HG03457 (cell line): ENCODE data around the gene ACACA.
"Not testable (repeated sequence)": the region's sequence is repeated elsewhere in the genome, so short reads cannot be mapped to it uniquely, and the experiment has no call there.

Experiments used
- ATAC-seq: cut with Tn5 transposase; IDR thresholded peaks from one replicate; pipeline ENCODE4 v1.9.1; 2021; ENCODE audit warnings: moderate number of reproducible peaks; ENCODE audit not compliant: unreplicated experiment

The ACACA gene

GRCh38 chr17:37406635-37407461, at the start of gene ACACA, which contains the start of gene TADA2A:
TSS of gene ACACA (minus strand) at chr17:37406836. CDS start at chr17:37406299, 537 bp downstream.
TSS of gene TADA2A (plus strand) at chr17:37406886. CDS start at chr17:37411366, 4,480 bp downstream.
- ATAC-seq: peak; percentile 73

DNA sequence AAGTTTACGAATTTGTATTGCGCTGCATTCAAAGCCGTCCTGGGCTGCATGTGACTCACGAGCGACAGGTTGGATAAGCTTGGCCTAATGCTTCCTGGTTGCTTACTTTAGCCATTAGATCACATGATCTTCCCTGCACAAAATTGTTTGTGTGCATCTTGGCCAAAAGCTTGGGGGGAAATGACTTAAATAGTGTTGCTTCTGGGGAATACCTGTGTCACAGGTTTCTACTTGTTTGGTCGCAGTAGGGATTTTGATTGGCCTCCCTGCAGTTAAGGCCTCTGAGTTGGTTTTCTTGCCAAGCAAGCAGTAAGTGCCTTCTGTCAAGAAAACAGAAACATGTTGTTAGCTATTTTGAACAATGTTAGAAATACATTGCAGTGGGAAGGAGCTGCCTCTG, 43.5 kb upstream of the ACACA start:
- ATAC-seq: no peak

DNA sequence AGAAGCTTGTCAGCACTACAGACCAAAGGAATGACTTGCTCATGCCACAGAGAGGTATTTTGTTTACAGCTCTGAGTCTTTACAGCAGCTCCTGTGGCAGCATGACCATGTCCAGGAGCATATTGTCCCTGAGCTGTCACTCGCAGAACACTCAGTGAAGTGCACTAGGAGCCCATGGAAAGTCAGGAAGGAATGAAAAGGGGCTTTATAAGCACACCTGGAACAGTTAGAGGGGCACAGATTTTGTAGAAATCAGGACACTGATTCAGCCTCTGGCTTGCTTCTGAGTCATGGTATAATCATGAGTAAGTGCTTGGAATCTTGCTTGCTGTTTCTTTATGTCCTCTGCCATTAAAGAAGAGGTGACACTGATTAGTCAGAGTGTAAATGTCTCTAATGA, 41.0 kb upstream of the ACACA start:
- no peak for ATAC-seq

DNA sequence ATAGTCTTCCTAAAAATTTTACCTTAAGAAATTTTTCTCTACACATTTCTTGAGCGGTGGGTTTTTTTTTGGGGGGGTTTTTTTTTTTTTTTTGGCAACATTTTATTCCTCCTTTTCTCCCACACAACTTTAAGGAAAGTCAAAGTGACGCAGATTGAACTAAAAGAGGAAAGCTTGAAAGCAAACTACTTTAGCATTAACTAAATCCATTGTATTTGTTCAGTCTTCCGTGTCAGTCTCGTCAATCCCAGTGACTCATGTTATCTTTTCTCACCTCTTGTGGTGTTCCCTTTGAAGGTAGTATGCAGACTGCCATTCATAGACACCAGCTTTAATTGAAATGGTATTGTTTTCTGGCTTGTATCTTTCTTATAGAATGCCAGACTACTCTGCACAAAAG, 39.4 kb upstream of the ACACA start:
- no peak for ATAC-seq

- not testable (repeated sequence) for ATAC-seq
Measured at GRCh38 chr17:37441369-37442014, 34.9 kb upstream of the ACACA start.

GRCh38 chr17:37440424-37440823, 33.8 kb upstream of the ACACA start:
- no peak for ATAC-seq

- no peak for ATAC-seq
Measured at GRCh38 chr17:37438141-37438540, 31.5 kb upstream of the ACACA start.

DNA sequence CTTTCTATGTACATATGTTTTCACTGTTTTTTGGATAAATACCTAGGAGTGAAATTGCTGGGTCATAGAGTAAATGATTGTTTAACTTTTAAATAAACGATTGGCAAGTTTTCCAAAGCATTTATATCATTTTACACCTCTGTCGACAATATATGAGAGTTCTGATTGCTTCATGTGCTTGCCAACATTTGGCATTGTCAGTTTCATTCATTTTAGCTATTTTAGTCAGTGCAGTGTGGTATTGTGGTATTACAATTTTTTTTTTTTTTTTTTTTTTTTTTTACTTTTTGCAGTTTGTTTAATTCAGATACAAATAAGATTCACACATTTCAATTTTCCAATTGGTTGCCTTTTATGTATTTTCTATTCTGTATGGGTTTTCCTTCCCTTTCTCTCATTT, 26.0 kb upstream of the ACACA start:
- ATAC-seq: no peak

DNA sequence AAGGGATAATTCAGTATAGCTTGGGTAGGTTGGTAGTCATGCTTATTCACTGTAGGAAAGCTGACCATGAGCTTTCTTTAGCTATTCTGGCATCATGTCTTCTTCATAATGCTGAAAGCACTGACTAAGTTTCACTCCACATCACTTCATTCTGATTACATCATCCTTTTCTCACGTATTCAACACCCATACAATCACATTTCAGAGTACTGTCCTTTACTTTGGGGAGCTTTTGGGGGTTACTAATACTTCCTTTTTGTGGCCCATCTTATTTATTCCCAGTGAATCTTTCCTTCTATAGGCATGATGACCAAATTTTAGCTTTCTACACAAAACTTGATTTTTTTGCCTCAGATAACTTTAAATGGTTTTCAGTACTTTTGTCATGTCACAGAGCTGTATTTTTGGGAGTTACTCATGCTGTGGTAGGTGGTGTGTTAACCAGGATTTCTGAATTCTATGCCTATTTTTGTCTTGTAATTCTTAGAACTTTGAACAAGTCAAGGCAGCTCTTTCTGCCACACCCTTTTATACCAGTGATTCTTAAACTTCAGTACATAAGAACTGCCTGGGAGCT, 23.5 kb upstream of the ACACA start:
- ATAC-seq: no peak

DNA sequence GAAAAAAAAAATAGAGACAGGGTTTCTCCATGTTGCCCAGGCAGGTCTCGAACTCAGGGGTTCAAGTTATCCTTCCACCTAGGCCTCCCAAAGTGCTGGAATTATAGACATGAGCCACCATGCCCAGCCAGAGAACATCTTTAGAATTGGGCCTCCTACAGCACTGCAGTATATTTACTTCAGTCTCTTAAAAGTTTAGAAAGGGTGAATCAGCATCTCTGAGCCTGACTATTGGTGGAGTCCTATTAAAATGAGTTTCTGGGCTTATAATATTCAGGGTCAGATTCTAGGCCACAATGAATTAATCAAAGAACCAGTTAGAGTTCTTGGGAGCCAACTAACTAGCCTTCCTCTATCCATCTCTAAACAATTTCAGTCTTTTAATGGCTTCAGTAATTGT, 22.8 kb upstream of the ACACA start:
- ATAC-seq: no peak

GRCh38 chr17:37429039-37429438, 22.4 kb upstream of the ACACA start:
- no peak for ATAC-seq

- ATAC-seq: no peak
Measured at GRCh38 chr17:37425268-37425667, 18.6 kb upstream of the ACACA start.

GRCh38 chr17:37422971-37423625, 16.5 kb upstream of the ACACA start:
- ATAC-seq: no peak

DNA sequence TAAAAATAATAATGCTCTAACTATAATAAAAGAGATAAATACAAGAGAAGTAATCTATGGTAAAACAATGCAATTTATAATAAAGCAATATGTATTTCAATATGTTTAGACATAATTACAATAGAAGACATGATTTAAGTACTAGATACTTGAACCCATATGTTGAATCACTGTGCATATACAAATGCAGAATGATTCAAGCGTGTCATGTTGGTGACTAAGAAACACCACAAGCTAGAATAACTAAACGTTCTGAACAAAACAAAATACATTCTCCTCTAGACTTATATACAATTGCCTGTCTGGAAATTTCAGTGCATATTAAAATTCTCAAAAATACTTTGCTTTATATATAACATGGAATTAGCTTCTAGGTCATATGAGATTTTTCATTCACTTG, 11.2 kb upstream of the ACACA start:
- ATAC-seq: no peak

- no peak for ATAC-seq
Measured at GRCh38 chr17:37413875-37414519, 7.4 kb upstream of the ACACA start.

- ATAC-seq: no peak
Measured at GRCh38 chr17:37410357-37410756, 3.7 kb upstream of the ACACA start.

DNA sequence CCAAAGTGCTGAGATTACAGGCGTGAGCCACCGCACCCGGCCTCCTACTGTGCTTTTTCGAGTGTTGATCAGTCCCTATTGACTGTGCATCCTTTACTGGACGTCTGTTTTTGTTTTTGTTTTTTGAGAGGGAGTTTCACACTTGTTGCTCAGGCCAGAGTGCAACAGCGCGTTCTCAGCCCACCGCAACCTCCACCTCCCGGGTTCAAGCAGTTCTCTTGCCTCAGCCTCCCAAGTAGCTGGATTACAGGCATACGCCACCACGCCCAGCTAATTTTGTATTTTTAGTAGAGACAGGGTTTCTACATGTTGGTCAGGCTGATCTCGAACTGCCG, 1.5 kb upstream of the ACACA start:
- not testable (repeated sequence) for ATAC-seq

- no peak for ATAC-seq
Measured at GRCh38 chr17:37405955-37406634, 541 bp downstream of the ACACA start.

- not testable (repeated sequence) for ATAC-seq
Measured at GRCh38 chr17:37405522-37405921, 1.1 kb downstream of the ACACA start.

DNA sequence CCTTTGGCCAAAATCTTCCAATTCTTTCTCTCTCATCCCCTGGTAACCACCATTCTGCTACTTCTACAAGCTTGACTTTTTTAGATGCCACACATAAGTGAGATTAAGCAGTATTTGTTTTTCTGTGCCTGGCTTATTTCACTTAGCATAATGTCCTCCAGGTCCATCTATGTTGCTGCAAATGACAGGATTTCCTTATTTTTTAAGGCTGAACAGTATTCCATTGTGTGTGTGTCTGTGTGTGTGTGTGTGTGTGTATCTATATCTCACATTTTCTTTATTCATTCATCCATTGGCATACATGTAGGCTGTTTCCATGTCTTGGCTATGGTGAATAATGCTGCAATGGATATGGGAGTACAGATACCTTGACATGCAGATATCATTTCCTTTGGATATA, 6.1 kb downstream of the ACACA start:
- ATAC-seq: no peak
